GM19395 (cell line): ENCODE results near the gene PRR15L.

ENCODE experiments used
- ATAC-seq: cut with Tn5 transposase; IDR thresholded peaks from one replicate; pipeline ENCODE4 v1.9.1; 2021; ENCODE audit warnings: mild to moderate bottlenecking, moderate library complexity; ENCODE audit not compliant: unreplicated experiment

The PRR15L gene

DNA sequence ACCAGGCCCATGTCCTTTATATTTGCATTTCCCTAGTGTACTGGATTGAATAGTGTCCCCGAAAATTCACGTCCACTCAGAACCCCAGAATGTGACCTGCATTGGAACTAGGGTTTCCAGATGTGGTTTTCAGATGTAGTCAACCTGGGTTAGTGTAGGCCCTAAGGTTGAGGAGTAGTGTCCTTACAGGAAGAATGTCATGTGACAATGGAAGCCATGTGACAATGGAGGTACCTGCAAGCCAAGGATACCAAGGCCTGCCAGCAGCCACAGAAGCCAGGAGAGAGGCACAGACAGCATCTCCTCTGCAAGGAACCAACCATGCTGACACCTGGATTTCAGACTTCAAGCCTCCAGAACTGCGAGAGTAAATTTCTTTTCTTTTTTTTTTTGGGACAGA lies 5.2 kb upstream of the PRR15L start:
- ATAC-seq = no peak

DNA sequence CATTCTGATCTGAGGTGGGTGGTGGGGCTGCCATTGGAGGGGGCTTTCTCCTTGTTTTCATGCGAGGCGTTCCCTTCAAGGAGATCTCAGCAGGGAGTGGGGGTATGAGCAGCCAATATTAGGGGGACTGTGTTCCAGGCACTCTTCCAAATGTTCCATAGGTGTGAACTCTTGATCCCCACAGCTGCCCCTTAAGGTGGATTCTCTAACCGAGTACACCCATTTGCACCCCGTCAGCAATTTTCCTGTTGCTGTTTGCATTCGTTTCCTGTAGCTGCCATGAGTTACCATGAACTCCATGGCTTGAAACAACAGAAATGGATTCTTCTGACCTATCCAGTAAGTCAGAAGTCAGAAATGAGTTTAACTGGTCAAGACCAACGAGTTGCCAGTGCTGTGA lies 3.7 kb upstream of the PRR15L start:
- ATAC-seq = no peak

DNA sequence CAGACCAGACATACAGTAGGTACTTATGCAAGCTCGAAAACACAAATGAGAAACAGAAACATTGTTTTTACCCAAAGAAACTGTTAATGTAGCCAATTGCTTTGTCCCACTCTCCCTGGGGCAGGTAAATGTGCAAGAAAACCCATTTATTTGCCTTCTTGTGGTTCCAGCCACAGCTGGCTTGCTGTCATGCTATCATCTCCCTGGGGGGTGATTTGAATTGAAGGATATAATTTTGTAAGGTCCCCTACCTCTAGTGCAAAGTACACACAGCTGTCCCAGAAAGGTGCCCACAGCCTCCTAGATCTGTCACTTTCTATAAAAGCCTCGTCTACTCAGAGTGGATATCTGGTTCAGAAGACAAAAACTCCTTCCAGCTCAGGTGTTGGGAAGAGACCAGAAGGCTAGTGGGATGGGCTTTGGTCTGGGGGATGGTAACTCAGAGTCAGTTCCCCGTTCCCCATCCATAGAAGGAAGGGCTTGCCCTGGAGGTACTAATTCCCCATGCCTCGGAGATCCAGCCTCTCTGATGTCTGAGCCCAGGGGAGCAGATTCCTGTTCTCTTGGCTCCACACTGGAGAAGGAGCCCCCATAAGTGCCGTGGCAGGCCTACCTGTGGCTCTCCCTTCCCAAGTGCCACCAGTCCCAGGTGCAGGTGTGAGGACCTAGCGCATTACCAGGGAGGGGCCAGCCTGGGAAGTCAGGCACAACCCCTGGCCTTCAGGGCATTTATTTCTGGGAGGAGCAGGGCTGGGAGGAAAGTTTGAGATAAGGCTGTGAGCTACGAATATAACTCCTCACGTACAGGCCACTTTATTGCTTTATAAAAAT lies 2.4 kb upstream of the PRR15L start:
- ATAC-seq = no peak

DNA sequence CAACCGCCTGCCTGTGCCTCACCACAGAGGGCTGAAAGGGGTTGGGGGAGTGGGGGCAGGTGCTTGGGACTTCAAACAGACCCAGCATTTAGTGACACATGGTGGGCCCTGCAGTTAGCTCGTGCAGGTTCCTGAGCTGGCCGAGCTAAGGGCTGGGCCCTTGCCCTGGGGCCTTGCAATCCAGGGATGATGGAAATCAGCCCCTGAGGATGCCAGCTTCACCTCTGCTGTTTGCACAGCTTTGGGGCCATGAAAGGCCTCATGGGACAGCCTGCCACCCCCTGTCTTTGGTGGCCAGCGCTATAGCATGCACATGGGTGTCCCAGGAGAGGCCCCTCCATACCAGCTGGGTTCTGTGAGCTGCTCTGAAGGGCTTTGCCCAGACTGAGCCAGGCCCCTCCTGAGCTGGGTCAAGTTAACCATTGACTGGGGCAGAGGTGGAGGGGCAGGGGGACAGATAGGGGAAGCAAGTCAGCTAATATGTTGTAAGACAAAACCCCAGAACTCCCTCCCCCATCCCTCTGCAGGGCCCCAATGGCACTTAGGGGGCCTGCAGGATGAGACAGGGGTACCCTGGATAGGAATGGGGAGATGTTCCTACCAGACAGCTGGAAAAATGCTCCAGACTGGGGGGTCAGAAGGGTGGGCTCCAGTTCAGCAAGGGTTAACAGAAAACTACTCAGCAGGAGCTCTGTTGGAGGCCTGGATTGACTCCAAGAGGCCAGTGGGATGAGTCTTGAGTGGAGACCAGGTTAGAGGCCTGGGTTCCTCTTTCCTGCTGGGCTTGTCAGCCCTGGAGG lies 692 bp downstream of the PRR15L start:
- ATAC-seq = no peak

DNA sequence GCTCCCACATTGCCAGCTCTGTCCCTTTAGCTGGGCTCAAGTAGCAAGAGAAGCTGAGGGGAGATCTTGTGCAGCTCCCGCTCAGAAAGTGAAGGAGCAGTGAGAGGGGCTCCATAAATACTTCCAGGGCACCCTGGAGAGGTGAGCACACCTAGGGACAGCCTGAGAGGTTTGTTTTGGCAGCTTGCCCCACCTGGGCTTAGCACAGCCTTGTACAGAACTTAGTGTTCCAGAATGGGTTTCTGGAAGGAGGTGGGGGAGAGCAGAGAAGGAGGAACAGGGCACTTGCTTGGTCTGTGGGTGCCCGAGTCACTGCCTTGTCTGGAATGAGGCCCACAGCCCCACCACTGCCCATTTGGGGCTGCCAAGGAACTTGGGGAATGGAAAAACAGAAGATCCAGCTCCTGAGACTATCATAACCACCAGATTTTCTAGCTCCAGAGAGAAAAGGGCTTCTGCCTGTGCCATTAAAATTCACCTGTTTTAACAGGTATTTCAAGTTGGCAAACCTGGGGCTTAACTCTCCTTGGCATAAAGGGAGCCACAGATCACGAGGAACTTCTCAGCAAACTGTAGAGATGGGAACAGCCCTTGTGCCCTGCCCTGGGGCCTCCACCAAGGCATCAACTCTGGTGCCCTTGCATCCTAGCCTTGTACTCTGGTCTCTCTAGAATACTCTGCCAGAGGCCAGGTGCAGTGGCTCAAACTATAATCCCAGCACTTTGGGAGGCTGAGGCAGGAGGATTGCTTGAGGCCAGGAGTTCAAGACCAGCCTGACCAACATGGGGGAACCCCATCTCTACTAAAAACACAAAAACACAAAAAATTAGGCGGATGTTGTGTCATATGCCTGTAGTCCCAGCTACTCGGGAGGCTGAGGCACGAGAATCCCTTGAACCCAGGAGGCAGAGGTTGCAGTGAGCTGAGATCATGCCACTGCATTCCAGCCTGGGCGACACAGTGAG lies 1.9 kb downstream of the PRR15L start:
- ATAC-seq = no peak

DNA sequence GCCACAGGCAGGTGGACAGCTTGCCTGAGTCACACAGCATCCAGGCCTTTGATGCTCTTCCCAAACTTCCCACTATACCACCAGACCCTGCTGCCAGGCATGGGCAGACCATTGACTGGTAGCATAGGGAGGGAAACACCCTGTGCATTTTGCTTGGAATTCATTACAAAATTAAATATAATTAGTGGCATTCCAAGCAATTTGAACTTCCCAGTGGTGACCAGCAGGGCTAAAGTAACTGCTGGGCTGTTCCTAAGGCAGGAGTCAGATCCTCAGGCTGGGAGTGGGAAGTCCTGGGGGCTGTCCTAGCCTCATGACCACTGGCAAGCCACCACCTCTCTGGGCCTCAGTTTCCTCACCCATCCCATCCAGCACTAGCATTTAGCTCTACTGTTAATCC lies 3.8 kb downstream of the PRR15L start:
- no peak for ATAC-seq

DNA sequence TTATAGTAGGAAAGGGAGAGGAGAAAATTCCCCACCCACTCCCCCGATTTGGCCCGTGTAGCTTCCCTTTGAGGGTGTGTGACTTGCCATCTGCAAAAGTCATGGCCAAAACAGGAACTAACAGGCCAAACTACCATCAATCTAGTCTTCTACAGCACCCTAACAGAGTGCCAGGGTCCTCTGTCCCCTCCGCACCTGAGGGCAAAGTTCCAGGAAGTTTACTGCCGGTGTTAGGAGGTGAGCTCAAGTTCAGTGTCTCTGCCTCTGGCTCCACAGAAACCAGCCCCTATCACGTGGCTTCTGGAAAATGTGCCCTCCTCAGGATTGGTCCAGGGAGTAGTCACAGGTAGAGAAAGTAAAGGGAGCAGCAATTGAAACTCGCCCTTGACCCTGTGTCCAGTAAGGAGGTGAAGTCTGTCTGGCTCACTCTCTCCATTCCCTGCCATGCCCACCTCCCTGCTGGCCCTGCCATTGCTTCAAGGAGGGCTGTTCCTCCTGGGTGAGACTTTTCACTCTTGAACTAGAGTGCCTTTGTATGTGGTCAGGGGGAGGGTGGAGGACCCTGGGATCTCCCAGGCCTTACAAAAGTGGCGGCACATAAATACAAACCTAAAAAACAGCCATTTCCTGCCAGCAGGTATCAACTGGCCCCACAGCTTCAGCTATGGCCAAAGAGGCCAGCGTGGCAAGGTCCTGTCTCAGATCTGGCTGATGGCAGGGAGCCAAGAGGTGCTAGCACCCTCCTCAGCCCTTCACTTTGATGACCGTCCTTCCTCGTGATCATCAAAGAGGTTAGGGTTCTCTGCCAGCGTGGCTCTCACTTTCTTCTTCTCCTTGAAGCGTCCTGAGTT lies 5.3 kb downstream of the PRR15L start:
- no peak for ATAC-seq

DNA sequence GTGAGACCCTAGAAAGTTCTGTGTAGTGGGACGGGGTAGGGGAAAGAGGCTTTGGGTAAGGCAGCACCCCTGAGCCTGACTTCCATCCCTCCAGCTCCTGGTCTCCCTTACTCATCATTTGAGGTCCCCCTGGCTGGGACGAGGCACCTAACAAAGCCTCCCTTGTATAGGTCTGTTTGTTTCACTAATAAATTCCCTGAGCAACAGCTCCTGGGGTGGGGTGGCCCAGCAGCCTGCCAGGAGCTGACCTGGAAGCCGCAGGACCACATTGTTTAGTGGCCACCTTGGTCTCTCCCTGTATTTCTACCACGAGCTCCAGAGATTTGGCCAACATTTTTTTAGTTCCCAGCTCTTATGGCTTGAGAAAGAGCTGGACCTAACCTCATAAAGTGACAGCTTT lies 7.2 kb downstream of the PRR15L start:
- ATAC-seq = no peak

DNA sequence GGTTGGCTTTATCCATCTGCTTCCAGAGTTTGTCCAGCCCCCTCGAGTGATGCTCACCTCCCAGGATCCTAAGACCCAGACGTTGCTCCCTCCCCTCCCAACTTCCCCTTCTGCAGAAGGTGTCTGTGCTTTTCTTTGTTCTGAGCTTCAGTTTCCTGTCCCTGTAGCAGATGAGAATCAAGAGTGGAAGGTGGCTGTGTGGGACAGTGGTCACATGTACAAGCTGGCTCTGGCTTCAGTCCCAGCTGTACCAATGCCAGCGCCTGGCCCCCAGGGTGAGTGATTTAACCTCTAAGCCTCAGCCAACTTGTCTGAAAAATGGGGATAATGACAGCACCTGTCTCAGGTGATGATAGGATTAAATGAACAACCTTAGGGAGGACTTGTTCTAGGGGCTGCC lies 7.7 kb downstream of the PRR15L start:
- ATAC-seq = peak; percentile 48

DNA sequence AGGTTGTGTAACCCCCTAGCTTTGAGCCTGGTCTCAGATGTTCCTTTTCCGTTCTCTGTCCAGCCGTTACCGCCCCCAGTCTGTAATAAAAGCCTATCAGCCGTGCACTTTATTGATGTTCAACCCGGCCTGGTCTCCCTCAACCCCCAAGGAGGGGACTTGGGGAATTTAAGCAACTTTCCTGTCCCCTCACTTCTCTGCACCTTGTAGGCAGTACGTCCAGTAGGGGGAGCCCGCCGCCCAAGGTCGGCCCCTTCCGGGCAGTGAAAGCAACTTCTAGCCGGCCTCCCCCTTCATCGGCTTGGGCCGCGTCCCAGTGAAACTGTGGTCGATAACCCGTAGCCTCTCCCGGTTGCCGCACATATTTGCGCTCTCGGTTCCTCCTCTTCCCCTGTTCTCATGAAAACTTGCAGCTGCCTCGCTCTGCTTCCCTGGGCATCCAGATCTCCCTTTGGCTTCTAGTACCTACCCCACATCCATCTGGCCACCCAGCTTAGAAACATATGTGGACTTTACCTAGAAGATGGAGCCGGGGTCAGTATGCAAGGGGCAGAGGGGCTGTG lies 8.4 kb downstream of the PRR15L start:
- ATAC-seq = peak; percentile 53

DNA sequence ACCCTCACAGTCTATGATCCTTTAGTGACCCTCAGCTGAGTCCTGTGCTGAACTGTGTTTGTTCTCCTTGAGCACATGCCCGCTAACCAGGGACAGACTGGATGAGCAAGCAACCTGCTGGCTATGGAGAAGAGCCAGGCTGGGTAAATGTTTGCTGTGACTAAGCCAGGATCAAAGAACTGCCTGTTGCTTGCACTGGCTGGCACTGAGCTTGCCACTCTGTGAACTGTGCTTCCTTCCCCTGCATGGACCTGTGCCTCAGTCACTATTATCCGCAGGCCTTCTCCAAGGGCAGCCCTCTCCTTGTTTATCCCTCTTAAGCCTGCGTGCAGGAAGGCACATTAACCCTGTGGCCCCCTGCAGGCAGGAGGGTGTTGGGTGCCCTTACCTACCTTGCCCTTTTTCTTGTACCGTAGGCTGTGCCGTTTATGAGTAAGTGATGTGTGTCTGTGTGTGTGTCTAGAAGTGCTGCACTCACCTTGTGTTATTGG lies 8.9 kb downstream of the PRR15L start:
- no peak for ATAC-seq

DNA sequence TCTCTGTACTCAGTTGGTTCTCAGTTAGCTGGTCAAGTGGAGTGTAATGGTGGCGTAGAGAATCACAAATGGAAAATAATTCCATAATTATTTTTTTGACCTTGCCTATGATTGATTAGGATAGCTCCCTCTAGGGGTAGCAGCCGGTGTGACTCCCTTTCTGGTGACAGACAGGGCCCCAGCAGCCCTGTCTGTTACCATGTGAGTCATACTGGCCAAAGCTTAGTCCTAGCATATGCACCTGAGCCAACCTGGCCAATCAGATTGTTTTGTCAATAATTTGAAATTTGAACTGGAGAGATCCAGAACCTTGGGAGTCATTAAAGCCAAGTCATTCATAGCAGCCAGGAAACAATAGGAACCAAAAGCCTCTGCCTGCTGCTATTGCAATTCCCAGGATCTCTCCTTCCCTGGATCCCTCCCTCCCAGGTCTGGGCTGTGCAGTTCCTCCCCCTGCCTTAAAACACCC lies 10.7 kb downstream of the PRR15L start:
- ATAC-seq = no peak

DNA sequence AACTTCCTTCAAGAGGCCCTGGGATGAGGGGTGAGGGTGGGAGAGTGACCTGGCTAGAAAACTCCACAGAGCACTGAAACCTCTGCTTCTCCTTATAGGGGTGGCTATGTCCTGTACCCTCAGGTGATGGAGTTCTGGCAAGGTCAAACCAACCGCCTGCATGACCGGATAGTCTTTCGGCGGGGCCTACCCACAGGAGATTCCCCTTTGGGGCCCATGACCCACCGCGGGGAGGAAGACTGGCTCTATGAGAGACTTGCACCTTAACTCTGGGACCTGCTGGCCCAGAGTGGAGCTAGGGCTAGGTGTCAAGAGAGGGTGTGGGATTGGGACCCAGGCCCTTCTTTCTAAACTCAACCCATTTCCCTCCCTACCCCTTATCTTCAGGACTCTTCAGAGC lies 11.2 kb downstream of the PRR15L start:
- no peak for ATAC-seq

DNA sequence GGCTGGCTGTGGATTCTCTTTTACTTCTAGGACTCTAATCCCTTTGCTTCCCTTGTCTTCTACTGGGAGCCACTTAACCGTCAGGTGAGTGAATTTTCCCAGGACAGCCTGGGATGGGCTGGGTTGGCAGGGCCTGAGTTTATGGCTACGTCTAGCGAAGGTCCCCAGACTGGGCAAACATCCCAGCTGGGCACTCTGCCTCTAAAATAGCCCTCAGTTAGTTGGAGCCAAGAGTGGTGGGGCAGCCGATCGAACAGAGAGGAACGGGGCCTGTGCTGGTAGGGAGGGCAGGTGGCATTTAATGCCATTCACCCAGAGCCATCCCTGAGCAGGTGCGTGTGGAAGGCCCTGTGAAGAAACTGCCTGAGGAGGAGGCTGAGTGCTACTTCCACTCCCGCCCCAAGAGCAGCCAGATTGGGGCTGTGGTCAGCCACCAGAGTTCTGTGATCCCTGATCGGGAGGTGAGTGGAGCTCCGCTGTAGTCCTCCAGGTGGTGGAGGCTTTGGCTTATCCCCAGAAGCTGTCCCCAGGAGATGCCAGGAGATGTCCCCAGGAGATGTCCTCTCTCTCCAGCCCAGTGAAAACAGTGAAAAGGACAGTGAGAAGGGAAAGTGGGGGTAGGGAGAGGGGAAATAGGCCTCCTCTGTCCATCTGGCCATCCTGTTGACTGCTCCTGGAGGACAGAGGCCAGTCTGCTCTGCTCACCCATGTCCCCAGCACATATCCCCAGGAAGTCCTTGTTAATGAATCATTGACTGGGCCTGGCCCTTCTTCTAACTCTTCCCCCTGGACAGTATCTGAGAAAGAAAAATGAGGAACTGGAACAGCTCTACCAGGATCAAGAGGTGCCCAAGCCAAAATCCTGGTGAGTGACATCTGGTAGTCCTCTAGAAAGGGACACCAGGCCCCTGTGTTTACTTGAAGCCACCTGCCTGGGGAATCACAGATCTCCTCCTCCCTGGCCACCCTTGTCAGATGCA lies 11.9 kb downstream of the PRR15L start:
- no peak for ATAC-seq

DNA sequence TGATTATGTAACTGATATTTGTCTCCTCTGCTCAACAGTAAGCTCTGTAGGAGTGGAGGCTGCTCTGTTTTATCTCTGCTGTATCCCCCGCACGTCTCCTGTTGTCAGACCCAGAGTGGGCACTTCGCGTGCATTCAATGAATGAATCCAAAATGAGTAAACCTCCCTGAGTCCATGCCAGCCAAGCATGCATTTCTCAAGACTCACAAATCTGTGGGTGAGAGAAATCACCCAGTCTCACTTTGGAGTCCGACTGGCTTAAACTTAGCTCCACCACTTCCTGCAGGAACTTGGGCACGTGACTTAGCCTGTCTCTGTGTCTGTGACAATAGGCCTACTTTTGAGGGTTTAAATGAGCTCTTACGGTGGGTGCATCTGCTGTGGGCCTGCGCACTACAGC lies 12.6 kb downstream of the PRR15L start:
- no peak for ATAC-seq

DNA sequence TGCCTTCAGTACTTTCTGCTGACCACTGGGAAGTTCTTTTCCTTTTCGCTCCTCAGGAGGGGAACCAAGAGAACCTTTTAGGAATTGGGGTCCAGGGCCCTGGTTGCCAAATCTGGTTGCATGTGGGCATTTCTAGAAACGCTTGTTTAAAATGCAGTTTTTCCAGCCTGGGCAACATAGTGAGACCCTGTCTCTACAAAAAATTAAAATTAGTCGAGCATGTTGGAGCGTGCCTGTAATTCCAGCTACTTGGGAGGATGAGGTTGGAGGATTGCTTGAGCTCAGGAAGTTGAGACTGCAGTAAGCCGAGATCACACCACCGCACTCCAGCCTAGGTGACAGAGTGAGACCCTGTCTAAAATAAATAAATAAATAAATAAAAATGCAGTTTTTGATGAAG lies 15.1 kb downstream of the PRR15L start:
- no peak for ATAC-seq

DNA sequence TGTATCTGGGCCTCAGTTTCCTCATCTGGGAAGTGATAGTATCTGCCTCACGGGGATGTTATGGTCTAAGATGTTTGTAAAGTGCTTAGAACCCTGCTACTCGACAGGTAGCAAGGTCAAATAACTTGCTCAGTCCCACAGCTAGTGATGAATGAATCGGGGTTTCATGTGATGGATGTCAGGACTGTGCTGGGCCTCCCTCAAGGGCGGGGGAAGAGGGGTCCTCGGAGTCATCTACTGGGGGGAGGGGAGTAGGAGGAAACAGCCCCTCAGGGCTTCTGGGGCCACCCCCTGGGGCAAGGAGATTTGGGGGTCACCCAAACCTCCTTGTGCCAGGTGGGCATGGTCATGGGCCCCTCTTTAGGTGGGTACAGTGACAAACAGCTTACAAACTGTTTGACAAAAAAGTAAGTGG lies 15.6 kb downstream of the PRR15L start:
- no peak for ATAC-seq
